Measurements from ENCODE around the gene DIP2C.
"Not testable (repeated sequence)": the region's sequence is repeated elsewhere in the genome, so short reads cannot be mapped to it uniquely, and the experiment has no call there.

The DIP2C gene

DNA sequence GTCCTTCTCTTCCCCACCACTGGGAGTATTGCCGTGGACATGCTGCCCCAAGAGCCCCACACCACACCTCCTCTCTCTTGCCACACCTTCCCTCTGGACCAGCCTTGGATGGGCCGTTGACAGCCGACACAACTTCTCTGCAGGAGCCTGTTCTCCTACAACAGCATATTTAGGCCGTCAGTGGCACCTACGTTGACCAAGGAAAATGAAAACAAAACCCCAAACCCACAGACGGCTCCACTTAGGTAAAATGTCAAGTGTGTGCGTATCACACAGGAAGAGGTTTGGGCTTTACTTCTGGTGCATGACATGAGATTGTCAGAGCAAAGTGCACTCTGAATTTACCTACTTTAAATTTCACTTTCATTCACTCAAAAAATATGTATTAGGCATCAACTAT lies 307.7 kb downstream of the DIP2C start:
- DNase-seq = no peak

DNA sequence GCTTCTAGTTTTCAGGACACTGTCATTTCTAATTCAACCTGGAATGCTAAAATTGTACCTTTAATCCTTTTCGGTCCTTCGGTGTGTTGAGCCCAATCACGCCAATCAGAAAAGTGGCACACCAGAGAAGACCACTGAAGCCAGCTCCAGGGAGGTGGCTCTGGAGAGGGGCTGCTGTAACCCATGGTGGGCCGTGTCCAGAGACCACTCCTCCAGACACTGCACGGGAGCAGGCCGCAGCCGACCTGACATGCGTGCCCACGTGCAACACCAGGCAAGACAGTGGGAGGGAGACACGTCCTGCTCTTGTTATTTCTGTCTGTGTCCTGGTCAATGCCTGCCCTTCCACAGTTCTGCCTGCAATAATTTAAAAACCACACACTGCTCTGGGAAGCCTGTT lies 308.1 kb downstream of the DIP2C start:
- no peak for DNase-seq

DNA sequence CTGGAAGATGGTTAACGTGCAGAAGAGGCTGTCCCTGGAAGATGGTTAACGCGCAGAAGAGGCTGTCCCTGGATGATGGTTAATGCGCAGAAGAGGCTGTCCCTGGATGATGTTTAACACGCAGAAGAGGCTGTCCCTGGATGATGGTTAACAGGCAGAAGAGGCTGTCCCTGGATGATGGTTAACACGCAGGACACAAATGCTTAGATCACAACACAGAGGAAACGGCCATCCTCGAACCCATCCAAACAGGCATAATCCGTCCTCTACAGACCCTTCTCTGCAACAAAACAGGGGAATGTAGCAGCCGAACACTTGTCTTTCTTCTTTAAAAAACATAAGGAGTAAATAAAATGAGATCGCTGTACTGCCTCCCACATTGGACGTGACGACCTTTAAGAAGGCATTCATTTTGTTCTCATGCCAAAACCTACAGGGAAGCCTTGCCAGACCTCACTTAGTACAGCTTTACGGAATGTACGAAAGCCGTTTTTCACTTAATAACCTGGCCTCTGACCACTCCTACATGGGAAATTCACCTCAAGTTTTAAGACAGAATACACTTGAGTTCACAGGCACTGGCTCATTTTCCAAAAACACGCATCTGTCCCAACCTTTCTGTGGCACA lies 309.0 kb downstream of the DIP2C start:
- no peak for DNase-seq

DNA sequence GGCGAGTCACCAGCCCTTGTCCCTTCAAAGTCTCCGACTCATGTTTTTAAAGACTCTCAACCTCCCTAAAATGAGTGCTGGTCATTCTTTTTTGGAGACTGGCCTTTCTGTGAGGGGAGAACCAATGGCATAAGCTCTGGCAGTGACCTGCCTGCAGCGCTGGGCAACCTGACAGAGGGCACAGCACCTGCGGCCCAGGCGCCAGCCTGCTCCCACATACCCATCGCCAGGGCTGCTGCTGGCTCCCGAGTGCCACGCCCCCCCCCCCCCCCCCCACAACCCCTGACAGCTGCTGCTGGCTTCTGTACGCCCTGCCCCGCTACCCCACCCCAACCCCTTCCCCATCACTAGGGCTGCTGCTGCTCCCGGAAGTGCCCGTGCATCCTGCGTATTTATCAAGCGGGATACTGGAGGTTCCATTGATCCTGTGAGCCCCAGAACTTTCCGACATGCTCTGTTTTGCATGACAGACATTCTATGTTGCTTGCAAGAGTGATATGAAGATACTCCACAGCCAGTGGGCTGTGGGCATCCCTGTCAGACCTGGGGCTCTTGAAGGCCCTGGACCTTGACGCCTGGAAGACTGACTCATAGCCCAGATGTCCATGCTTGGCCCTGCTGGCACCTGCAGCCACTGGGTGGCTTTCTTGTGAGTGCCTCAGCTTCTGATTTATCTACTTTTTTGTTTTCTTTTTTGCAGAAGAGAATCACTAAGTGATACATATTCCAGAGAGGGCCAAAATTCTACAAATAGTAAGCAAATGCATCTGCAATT lies 310.4 kb downstream of the DIP2C start:
- no peak for DNase-seq

DNA sequence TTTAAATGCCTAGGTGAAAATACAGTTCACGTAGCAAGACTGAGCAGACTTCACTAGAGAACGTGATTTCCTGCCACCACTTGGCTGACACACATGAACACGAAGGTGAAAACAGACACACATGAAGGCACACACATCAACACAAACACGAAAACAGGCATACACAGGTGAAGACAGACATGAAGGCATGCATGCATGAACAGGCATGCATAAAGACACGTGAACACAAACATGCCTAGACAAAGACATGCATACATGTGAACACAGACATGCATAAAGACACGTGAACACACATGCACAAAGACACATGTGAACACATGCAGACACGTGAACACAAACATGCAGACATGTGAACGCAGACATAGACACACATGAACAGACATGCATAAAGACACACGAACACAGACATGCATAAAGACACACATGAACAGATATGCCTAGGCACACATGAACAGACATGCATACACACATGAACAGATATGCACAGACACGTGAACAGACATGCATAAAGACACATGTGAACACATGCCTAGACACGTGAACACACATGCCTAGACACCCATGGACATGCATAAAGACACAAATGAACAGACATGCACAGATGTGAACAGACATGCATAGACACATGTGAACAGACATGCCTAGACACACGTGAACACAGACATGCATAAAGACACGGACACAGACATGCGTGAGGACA lies 311.1 kb downstream of the DIP2C start:
- no peak for DNase-seq

DNA sequence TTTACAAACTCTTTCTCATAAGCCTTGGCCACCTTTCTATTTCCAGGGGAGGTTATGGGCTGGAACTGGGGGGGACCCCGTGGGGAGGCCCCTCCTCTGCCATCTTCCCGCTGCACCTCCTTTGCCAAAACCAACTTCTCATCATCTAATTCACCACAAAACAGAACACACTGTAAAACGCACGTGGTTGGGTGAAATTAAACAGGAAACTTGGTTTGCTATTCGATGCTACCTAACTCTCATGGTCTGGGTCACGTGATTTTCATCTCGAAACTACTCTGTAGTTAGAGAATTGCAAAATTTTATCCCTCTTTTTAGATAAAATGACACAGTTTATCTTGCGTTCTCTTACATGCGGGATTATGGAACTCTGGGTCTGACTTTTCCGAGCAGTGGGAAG lies 312.2 kb downstream of the DIP2C start:
- no peak for DNase-seq

DNA sequence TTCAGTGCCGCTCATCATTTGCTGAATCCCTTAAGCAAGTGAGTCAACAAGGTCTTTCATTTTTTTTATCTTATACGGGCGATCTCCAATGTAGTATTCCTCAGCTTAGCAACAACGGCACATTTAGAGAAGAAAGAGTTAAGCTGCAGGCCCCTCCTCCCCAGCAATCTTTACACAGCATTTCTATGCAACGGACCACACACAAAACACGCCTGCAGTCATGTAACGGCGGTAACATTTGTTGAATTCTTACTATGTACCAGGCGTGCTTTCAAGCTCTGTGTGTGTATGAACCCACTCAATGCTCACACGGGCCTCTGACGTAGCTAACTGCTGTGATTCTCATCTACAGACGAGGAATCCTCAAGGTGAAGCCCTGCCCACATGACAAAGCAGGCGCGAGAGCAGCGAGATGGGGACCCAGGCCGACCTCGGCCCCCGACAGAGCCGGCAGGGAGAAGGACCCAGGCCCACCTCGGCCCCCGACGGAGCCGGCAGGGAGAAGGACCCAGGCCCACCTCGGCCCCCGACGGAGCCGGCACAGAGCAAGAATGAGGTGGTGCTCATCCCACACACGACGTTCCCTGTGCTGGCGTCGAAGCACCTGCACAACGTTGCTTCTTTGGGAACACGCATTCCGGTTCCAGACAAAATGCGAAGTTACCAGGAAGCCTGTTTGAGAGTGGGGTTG lies 313.5 kb downstream of the DIP2C start:
- no peak for DNase-seq

DNA sequence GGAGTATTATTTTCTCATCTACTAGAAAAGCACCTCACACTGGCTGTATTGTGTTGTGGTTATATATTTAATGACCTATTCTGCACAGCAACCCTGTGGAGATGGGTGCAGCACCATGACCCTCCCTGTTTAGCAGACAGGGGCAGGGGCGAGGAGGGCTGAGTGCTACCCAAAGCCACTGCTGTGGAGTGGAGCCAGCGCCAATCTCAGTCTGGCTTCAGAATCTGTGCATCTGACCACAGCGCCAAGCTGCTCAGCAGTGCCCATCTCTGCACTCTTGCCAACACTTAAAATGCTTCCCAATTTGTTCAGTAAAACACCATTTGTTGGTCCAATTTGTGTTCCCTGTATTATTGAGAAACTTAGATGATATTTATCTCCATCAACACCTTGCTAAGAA lies 315.1 kb downstream of the DIP2C start:
- no peak for DNase-seq

DNA sequence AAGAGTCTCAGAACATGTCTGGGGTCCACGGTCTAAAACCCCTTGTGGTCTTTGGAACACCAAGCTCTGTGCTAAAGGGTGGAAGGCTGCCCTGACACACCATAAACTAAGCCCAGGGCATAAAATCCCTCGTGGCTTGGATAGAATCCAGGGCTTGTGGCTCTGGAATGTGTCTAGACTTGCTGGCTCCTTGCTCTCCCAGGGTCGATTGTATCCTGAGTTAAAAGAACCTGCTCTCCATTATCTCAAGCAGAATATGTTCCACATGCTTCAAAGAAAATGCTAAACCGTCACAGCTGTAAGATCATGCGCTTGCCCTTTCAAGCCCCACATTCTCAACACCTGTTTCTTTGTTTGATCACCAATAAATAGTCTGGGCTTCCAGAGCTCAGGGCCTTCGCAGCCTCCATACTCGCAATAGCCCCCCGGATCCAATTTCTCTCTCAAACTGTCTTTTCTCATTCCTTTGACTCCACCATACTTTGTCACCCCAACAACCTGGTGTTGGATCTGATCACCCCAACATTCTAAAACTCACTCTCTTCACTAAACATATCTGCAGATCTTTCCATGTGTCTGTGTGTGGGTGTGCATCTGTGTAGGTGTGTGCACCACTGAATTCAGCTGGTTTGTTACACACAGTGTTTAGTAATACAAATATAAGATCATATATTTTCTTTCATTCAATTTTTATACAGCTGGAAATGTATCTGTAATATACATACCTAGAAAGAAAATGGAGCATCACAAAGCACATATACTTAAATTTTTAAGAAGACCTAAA lies 315.8 kb downstream of the DIP2C start:
- DNase-seq = no peak

DNA sequence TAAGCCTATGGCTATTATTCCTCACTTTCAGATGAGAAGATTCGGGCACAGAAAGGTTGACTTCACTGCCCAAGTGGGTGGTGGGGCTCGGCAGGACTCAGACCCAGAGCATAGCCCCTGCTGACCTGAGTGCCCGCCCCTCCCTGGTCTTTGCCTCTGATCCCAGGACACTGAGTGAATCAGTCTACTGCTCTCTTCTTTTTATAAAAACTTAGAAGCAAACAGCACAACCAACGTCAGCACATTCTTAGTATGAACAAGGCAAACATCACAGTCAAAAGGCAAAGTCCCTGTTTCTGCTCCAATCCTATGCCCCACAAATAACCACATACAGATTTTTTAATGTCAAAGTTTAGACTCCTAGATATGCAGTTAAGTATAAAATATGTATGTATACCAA lies 316.5 kb downstream of the DIP2C start:
- DNase-seq = no peak

DNA sequence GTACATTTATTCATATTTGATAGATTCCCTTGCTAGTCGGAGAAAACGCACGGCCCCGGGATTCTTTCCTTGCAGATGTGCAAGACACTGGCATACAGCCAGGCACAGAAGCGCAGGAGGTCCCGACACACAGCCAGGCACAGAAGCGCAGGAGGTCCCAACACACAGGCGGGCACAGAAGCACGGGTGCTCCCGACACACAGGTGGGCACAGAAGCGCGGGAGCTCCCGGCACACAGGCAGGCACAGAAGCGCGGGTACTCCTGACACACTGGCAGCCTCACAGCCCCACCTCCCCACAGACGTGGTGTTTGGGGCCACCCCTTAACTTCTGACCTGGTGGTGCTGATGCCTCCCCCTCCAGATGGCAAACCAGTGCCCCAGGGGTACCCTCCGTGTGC lies 316.9 kb downstream of the DIP2C start:
- no peak for DNase-seq

DNA sequence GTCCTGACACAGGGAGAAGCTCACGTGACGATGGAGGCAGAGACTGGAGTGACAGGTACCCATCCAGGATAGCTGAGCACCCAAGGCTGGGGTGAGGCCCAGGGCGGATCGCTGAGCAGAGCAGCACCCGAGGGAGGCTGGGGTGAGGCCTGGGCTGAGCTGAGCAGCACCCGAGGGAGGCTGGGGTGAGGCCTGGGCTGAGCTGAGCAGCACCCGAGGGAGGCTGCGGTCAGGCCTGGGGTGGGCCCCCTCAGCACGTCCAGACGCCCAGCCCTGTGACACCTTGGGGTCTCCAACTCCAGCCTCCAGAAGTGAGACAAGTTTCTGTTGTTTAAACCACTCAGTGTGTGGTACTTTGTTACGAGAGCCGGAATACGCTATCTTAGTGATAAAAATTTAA lies 318.0 kb downstream of the DIP2C start:
- DNase-seq = no peak

DNA sequence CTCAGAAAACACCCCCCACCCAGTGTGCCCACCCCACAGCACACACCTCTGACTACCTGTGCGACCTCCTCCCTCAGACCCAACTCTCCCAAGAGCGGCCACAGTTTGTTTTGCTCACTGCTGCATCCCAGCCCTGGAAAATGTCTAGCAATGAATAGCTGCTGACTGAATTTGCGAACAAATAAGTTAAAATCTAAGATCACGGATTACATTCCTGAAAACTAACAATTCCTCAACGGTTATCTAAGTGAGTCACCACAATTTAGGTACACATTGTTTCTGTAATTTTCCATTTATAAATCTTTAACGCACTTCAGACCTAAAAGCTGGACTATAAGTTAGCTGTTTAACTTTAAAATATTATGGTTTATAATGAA lies 319.0 kb downstream of the DIP2C start:
- no peak for DNase-seq

DNA sequence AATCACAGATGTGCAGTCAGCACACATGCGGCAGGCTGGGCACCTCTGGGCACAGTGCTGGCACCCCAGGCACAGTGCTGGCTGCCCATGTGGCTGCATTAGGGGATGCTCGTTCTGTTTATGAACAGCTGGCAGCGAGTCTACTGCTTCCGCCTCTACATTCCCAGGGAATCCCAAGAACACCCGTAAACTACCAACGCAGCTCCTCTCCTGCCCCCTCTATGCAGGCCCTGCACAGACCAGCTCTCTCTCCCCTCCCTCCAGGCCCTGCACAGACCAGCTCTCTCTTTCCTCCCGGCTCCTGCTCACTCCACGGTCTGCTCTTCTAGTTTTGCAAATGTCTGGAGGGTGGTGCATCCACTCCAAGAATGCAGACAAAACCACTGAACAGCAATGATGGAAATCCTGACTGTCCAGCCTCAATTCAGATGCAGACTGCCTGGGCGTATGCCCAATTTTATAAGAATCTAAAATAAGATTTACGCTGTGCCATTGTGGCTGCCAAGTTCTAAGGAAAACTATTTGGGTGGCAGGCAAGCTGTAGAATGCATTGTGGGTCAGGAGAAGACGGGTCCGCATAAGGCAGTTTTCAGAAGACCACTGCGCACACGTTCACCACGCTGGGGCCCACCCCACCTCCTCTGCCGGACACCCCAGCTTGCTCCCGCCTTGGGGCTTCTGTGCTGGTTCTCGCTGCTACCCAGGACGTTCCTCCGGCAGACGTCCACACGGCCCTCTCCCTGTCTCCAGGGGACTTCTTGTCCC lies 319.6 kb downstream of the DIP2C start:
- DNase-seq = no peak

DNA sequence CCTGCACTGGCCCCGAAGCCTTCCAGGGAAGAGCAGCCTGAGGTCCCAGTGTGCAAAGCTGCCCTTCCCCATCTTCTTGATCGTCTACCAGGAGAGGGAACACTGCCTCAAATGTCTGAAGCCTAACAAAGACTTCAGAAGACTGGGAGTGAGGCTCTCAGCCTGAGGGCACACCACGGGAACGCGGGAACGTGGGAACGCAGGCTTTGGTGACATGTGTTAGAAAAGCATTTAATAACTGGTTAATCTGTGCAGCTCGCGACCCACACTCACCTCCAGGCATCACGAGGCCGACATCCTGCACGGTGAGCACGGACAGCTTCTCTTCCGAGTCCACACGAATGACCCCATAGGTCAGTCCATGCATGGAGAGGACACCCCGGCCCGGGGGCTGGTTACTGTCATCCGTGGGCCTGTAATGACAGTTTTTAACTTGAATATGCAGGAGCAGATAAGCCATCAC lies 320.2 kb downstream of the DIP2C start:
- DNase-seq = no peak

DNA sequence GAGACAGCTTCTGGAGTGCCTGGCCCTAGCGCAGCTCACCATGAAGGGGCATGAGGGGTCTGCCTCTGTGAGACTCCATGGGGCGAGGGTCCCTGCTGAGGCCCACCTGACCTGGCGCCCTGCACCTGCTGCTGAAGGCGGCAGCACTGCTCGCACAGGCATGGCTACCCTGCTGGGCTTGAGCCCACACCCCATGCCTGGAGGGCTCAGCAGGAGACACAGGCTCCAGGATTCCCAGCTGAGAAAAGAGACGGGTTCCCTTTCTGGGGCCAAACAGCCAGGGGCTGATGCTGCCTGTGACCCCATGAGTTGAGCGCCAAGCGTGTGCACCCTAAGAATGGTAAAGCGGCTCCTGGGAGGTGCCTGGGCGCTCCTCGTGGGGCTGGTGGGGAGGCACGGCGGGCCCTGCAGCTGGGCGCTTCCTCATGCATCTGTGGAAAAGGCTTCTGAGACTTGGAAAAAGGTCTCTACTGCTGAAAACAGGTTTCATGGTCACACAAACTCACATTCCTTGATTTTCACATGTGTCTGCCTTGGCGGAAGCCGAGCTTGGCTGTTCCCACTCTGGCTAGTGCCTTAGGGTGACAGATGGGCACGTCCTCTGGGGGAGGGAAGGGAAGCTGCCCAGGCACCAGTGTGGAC lies 320.8 kb downstream of the DIP2C start:
- no peak for DNase-seq

DNA sequence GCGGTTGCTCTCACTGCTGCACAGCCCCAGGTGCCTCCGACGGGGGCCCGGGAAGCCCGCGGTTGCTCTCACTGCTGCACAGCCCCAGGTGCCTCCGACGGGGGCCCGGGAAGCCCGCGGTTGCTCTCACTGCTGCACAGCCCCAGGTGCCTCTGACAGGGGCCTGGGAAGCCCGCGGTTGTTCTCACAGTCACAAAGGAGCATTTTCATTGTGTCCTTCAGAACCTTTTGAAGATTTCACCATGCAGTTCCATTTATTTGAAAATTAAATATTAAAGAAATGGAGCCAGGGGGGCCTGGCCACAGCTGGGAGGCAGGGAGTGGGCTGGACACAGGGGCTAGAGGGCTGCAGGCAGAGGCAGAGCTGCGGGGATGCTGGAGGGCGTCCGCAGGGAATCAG lies 321.4 kb downstream of the DIP2C start:
- DNase-seq = not testable (repeated sequence)

DNA sequence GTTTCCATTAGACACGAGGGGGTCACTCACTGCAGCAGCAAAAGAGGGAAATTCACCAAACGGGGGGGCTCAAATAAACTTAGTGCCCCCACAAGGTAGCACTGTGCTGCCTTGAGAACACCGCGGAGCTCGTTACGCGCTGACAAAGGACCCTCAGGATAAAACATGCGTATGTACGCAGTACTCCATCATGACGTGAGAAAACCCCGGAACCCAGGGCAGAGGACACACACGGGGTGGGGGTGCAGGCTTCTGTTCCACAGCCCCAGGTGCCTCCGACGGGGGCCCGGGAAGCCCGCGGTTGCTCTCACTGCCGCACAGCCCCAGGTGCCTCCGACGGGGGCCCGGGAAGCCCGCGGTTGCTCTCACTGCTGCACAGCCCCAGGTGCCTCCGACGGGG lies 321.8 kb downstream of the DIP2C start:
- no peak for DNase-seq

DNA sequence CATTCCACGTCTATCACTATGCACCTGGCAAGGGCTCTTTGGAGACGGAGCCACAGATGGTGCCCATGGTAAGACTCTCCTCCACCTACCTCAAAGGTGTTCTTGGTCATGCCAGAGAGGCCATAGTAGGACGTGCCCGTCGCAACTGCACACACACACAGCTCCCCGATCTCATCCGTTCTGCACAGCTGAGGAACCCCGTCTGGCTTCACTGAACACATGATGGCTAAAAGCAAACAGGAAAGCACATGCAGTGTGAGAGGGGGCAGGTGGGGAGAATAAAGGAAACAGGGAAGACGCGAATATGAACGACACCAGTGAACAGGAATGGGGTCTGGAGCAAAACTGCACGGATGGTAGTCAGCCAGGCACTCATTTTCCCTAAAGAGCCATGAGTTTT lies 323.3 kb downstream of the DIP2C start:
- no peak for DNase-seq

DNA sequence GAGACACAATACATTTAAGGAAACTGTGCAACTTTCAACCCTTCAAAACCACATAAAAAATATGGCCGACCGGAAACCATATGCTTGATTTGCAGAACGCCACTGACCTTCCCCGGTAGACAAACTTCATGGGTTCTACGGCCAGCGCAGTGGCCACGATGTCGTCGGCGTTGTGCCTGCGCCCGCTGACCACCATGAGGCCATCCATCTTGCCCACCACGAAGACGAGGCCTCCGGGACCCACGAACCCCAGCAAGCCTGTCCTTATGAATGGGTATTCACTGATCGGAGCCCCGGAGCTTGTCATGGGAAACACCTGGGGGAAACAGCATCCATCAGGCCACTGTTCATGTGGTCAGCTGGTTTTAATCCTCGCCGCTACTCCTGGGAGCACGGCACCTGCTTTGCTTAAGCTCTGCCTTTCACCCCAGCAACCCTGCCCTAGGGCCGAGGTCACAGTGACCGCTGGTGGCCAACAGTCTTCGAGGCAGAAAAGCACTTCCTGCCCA lies 325.1 kb downstream of the DIP2C start:
- no peak for DNase-seq

DNA sequence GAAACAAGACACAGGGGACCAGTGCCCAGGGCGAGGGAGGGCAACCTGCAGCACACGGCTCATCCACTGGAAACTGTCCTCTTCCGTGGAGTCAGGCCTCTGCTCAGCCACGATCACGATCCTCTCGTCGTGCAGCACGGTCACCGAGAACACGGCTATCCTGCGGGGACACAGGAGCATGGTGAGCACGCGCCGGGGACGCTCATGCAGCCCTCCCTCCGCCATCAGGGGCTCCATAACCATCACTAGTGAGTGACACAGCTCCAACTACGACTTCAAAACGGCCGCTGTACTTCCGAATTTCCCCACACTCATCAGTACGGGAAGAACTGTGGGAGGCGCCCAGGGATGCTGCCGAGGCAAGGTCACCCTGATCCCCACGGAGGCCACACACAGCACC lies 326.3 kb downstream of the DIP2C start:
- no peak for DNase-seq
